Osteoblast (primary cell): Measurements from ENCODE around the gene MLH1. TPM values are rescaled to one million over a fixed set of nuclear protein-coding genes. Genes with fewer than 3 reads are reported as not detected.

Experiments used
- DNase-seq: peaks from one replicate; pipeline ENCODE4 v3.0.0; 2011; ENCODE audit warnings: low spot score, mixed read lengths; ENCODE audit not compliant: insufficient read length; ENCODE audit errors: missing footprints
- H2AFZ ChIP-seq: 2 replicates; pipeline ENCODE4 v1.6.0; 2011; ENCODE audit warnings: mild to moderate bottlenecking, low read length
- H3K27ac ChIP-seq: 2 replicates; pipeline ENCODE4 v1.5.1; 2011; ENCODE audit warnings: mild to moderate bottlenecking, low read depth, low read length, moderate library complexity
- H3K27me3 ChIP-seq: 2 replicates; pipeline ENCODE4 v1.6.0; 2012; ENCODE audit warnings: mild to moderate bottlenecking, control low read depth, inconsistent platforms, low read length, moderate library complexity; ENCODE audit not compliant: insufficient read depth
- H3K36me3 ChIP-seq: 2 replicates; pipeline ENCODE4 v1.5.1; 2011; ENCODE audit warnings: mild to moderate bottlenecking, low read length, control low read depth, moderate library complexity; ENCODE audit not compliant: insufficient read depth
- H3K4me1 ChIP-seq: 2 replicates; pipeline ENCODE4 v1.5.1; 2011; ENCODE audit warnings: mild to moderate bottlenecking, low read length, control low read depth, moderate library complexity; ENCODE audit not compliant: insufficient read depth
- H3K4me2 ChIP-seq: 2 replicates; pipeline ENCODE4 v1.6.0; 2011; ENCODE audit warnings: mild to moderate bottlenecking, low read length; ENCODE audit not compliant: insufficient read depth
- H3K4me3 ChIP-seq: fragments of 200-600 bp; sonication (generic); 3 replicates; pipeline ENCODE4 v1.5.1; 2012; ENCODE audit warnings: mild to moderate bottlenecking, low read length, inconsistent platforms; ENCODE audit not compliant: insufficient read depth
- H3K79me2 ChIP-seq: 2 replicates; pipeline ENCODE4 v1.6.0; 2012; ENCODE audit warnings: mild to moderate bottlenecking, low read length, control low read depth, inconsistent platforms; ENCODE audit not compliant: insufficient read depth
- H3K9me3 ChIP-seq: 2 replicates; pipeline ENCODE4 v1.5.1; 2011; ENCODE audit warnings: low read depth, low read length, control low read depth
- H4K20me1 ChIP-seq: 2 replicates; pipeline ENCODE4 v1.6.0; 2012; ENCODE audit warnings: mild to moderate bottlenecking, low read length, control low read depth; ENCODE audit not compliant: insufficient read depth
- total RNA-seq: library from RNA; depleted of rRNA; stranded (reverse); fragments of >200 nt; gene quantifications from 2 replicates; pipeline ENCODE4 v1.2.3, GENCODE V29; 2012
- TF ChIP-seq, protein P1 (sequence below): IDR thresholded peaks from 2 replicates; pipeline ENCODE4 v1.5.1; 2011; ENCODE audit warnings: mild to moderate bottlenecking, low read depth, low read length, moderate library complexity; ENCODE audit errors: extremely low read depth

MLH1 gene
- total RNA-seq, 1 donor = 53.6 TPM

DNA sequence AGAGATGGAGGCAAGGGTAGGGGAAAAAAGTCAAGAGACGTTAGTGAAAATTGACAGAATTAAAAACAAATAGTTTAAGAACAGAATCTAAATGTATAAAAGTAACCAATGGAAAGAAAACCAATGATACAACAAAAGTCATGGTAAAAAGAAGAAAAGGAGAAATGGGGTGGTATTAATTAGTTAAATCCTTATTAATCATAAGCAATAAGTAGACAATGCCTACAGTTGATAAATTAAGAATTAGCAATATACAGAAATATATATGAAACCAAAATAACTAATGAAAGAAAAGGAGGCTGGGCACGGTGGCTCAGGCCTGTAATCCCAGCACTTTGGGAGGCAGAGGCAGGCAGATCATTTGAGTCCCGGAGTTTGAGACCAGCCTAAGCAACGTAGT is 24.2 kb upstream of the MLH1 start:
- Histone ChIP-seq H3K4me2 (no peak overlapping the region), H4K20me1 (no peaks in the 10 kb centered on the region), H3K4me1 (peaks cover 8% of the 10 kb centered on the region), H3K27me3 (no peaks in the 10 kb centered on the region), H3K27ac (no peak overlapping the region), H3K4me3 (no peak overlapping the region), H3K79me2 (no peaks in the 10 kb centered on the region), H2AFZ (no peak overlapping the region), H3K9me3 (no peaks in the 10 kb centered on the region), H3K36me3 (no peaks in the 10 kb centered on the region)
- DNase-seq = peak; percentile 15
- TF ChIP-seq, protein P1, sequence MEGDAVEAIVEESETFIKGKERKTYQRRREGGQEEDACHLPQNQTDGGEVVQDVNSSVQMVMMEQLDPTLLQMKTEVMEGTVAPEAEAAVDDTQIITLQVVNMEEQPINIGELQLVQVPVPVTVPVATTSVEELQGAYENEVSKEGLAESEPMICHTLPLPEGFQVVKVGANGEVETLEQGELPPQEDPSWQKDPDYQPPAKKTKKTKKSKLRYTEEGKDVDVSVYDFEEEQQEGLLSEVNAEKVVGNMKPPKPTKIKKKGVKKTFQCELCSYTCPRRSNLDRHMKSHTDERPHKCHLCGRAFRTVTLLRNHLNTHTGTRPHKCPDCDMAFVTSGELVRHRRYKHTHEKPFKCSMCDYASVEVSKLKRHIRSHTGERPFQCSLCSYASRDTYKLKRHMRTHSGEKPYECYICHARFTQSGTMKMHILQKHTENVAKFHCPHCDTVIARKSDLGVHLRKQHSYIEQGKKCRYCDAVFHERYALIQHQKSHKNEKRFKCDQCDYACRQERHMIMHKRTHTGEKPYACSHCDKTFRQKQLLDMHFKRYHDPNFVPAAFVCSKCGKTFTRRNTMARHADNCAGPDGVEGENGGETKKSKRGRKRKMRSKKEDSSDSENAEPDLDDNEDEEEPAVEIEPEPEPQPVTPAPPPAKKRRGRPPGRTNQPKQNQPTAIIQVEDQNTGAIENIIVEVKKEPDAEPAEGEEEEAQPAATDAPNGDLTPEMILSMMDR = no peak

GRCh38 chr3:36969540-36970432 is 23.5 kb upstream of the MLH1 start:
- H3K27me3 ChIP-seq = no peaks in the 10 kb centered on the region
- no peaks in the 10 kb centered on the region for H3K79me2 ChIP-seq
- H3K27ac ChIP-seq = peak overlapping the region; percentile 44
- DNase-seq = peak; percentile 94
- no peak overlapping the region for H3K4me3 ChIP-seq
- TF ChIP-seq, protein P1 = no peak
- peak overlapping the region; percentile 4 for H3K4me2 ChIP-seq
- no peaks in the 10 kb centered on the region for H4K20me1 ChIP-seq
- H3K9me3 ChIP-seq = no peaks in the 10 kb centered on the region
- H3K4me1 ChIP-seq = peaks cover 8% of the 10 kb centered on the region
- no peak overlapping the region for H2AFZ ChIP-seq
- no peaks in the 10 kb centered on the region for H3K36me3 ChIP-seq

DNA sequence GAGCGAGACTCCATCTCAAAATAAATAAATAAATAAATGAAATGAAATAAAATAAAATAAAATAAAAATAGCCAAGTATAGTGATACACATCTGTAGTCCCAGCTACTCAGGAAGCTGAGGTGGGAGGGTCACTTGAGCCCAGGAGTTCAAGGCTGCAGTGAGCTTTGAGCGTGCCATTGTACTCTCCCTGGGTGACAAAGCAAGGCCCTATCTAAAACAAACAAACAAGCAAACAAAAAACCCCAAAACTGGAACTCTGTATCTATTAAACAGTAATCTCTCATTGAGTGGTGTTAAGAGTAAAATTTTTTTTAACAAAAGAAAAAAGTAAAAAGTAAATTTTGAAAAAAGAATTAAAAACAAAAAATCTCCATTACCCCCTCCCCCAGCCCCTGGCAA is 21.2 kb upstream of the MLH1 start:
- Histone ChIP-seq H3K4me1 (peaks cover 8% of the 10 kb centered on the region), H3K27ac (no peak overlapping the region), H3K27me3 (no peaks in the 10 kb centered on the region), H4K20me1 (no peaks in the 10 kb centered on the region), H3K4me2 (no peak overlapping the region), H3K4me3 (no peak overlapping the region), H3K36me3 (no peaks in the 10 kb centered on the region), H2AFZ (no peak overlapping the region), H3K79me2 (no peaks in the 10 kb centered on the region), H3K9me3 (no peaks in the 10 kb centered on the region)
- no peak for DNase-seq
- TF ChIP-seq, protein P1 = no peak

GRCh38 chr3:36973139-36973538 is 20.2 kb upstream of the MLH1 start:
- no peak overlapping the region for H3K4me2 ChIP-seq
- no peaks in the 10 kb centered on the region for H3K79me2 ChIP-seq
- no peaks in the 10 kb centered on the region for H3K27me3 ChIP-seq
- H2AFZ ChIP-seq = no peak overlapping the region
- H3K36me3 ChIP-seq = no peaks in the 10 kb centered on the region
- no peak overlapping the region for H3K27ac ChIP-seq
- TF ChIP-seq, protein P1 = no peak
- peaks cover 8% of the 10 kb centered on the region for H3K4me1 ChIP-seq
- H3K4me3 ChIP-seq = no peak overlapping the region
- no peaks in the 10 kb centered on the region for H3K9me3 ChIP-seq
- no peaks in the 10 kb centered on the region for H4K20me1 ChIP-seq
- DNase-seq = peak; percentile 23
